NOMO-1 treated with dmso at 0.1 percent for 144 hours (cell line): ENCODE results near the gene RMC1.
A peak's percentile ranks its signal among the peaks of the same experiment; 100 is the strongest.

ENCODE experiments used
- DNase-seq: peaks from one replicate; lab custom pipeline; 2025; ENCODE audit not compliant: unreplicated experiment; lab: John Stamatoyannopoulos, UW

Gene RMC1

GRCh38 chr18:23529604-23530003 is 26.3 kb downstream of the RMC1 start:
- no peak for DNase-seq

GRCh38 chr18:23530195-23530594 is 26.9 kb downstream of the RMC1 start:
- DNase-seq: peak; percentile 39

DNA sequence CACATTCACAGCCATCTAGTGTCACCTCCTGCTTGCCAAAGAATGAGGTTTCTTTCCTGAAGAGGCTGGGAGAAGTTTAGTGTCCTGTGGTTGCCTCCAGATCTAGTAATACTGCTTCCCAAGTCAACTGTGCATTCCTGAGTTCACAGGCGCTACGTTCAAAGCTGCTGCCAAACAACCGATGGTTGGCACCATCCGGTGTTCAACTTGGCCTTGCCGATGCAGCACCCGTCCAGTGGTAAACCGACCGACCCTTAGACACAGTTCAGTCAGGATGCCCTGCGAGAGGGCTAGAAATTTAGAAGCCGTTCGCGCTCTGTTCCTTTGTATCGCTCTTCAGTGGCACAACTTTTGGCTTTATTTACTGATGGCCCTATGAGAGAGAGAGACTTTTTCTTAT is 28.6 kb downstream of the RMC1 start:
- no peak for DNase-seq

DNA sequence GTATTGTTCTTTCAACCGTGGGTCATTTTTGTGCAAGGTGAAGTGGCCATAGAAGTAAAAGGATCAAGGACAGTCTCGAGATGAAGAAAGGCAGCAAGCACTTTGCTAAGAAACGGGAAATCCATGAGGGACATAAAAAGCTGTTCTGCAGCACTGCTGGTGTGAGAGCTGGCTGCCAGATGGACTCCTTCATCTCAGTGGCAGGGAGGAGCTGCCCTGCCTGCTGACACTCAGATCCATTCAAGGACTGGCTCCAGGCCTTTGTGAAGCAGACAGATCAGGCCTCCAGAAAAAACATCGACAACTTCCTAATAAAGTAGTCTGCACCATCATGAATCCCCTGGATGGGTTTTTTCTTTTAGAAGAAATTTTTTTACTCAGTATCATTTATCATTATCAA is 29.5 kb downstream of the RMC1 start:
- no peak for DNase-seq

GRCh38 chr18:23534276-23534675 is 31.0 kb downstream of the RMC1 start:
- no peak for DNase-seq

- no peak for DNase-seq
Observed at GRCh38 chr18:23536204-23536603, 32.9 kb downstream of the RMC1 start.

DNA sequence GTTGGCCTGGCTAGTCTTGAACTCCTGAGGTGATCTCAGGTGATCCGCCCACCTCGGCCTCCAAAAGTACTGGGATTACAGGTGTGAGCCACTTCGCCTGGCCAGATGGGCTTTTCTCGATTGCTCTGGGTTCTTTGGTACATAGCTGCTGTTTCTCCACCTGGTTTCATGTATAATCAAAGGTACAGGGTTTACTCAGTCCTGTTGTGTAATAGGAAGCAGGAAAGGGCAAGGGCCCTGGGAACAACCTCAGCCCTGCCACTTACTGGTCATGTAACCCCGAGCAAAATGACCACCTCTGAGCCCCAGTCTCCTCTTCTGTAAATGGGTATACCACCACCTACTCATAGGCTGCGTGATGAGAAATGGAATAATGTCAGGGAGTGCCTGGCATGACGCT is 34.0 kb downstream of the RMC1 start:
- no peak for DNase-seq

DNA sequence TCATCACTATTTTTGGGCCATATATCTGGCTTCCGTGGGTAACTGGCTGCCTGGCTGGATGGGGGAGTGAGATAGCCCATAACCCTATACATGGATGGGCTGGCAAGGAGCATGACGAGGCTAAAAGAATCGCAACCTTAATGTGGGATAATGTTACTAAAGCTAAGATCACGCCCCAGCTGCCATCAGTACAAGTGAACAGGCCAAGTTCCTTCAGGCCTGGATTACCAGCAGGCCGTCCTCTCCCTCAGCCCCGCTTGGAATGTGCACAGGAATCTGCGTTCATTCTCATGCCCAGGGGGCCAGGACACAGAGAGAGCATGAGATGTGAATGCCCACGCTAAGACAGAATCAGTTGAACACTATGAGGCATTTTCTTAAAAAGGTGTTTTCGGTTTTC is 34.7 kb downstream of the RMC1 start:
- no peak for DNase-seq

GRCh38 chr18:23538870-23539269 is 35.6 kb downstream of the RMC1 start:
- no peak for DNase-seq

DNA sequence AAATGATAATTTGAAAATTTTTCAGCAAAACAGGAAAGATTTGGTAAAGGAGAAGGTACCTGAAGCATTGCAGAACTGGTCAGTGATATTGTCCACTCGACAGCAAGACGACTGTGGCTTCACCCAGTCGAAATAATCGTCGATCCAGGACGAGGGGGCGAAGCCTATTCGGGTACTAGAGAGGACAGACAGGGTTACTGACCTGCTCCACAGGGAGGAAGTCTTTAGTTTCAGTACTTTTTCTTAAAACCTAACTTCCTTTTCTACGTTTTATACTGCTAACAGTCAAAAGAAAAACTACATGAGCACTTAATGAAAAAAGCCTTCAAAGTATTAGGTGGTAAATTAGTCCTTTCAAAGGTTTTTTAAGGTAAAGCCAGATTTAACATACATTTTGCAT is 36.0 kb downstream of the RMC1 start:
- peak; percentile 51 for DNase-seq

DNA sequence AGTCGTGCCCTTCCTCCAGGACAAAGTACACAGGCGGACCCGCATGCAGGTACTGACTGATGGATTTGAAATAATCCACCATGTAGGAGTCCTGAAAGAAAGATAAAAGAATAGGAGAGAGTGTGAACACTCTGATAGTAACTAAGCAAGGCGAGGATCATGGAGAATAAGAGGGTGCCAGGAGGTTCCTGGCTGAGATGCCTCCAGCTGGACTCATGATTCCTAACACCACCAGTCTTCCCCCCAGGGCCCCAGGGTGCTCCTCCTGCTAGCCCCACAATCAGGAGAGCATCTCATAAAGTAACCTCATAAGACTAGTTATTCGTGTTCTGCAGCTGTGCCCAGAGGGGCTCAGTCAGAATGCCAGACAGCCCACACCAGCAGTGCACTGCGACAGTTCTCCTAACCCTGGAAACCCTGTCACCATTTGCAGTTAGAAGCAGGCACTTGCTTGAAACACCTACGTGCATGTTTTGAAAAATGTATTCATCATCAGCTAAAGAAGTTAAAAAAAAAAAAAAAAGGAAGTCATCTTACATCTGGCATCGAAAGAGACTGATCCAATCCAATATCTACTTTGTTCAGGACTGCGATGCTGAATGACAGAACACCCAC is 36.7 kb downstream of the RMC1 start:
- no peak for DNase-seq

- DNase-seq: peak; percentile 90
Observed at GRCh38 chr18:23540867-23541266, 37.6 kb downstream of the RMC1 start.

DNA sequence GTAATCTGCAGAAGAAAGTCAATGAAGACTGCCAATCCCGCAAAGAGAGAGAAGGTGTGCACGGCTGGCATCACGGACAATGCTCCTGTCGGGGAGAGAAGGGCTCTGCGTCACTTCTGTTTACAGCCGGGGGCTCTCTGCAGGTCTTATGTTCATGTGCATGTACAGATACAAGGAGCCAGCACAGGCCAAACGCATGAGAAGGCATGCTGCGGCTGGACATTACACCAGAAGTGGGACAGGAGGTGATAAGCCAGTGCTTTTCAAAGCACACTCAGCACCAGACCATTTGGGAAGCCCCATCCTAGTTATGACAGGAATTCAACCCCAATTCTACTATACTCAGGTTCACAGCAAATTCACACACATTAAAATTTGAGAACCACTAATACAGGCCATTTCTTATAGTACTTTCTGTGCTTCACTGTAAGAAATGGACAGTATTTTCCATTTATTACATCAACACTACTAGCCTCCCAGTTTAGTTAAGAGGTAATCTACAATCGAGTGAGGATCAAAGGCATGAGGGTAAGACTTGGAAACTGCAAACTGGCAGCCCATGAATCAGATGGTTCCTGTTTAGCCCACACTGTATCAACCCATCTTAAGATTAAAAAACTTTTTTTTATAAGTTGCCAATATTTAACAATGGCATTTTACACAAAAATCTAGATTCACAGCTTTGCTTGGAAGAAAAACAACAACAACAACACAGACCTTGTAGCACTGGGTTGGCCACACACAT is 38.2 kb downstream of the RMC1 start:
- DNase-seq: no peak

DNA sequence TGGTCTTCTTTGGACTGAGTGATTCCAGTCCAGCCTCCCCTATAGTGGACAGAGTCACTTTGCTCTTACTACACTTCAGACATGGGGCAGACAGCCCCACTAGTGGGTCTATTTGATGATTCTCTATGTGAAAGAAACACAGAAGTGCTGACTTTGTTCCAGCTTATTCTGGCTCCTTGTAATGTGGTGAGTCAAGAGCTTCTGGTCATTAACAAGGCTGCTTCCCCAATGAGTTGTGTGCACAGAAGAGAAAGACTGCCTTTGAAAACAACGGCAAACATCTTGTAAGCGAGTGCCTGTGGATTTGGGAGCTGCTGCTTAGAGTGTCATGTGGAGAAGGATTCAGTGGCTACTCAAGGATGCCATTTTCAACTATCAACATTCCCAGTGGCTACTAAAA is 39.1 kb downstream of the RMC1 start:
- no peak for DNase-seq

GRCh38 chr18:23545247-23545789 is 42.0 kb downstream of the RMC1 start:
- DNase-seq: no peak

- no peak for DNase-seq
Observed at GRCh38 chr18:23547306-23547705, 44.0 kb downstream of the RMC1 start.

DNA sequence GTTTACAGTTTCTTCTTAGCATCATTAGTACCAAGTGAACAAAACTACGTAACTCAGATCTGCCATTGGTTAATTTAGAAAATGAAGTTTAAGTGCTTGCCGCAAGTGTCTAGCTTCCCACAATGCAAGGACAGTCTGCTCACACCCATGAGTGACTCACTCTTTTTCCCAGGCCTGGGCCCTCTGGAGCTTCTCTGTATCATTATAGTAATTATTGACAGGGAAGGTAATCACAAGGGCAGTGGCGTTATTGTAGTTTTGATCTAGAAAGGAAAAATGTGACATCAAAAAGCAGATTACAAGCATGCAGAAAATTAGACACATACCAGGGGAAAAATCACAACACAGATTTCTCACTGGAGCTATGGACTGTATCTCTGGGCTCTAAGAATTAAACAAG is 44.5 kb downstream of the RMC1 start:
- DNase-seq: no peak

GRCh38 chr18:23548275-23548674 is 45.0 kb downstream of the RMC1 start:
- DNase-seq: no peak

GRCh38 chr18:23548719-23549118 is 45.4 kb downstream of the RMC1 start:
- no peak for DNase-seq

DNA sequence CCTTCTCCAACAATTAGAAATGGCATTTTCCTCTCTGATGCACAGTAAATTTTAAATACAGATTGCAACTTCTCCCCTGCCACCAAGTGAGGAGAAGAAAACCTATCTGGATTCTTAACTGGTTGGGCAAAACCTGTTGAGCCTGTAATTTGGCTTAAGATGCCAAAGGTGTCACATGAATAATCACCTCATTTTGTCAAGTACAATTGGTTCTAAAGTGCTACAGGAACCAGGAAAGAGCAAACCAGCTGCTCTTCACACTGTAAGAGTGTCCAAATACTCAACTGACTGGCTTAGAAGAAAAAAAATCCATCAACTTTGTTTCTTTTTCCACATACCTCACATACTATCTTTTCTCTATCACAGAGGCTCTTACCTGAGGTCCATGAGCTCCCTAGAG is 47.6 kb downstream of the RMC1 start:
- no peak for DNase-seq

- no peak for DNase-seq
Observed at GRCh38 chr18:23551978-23552377, 48.7 kb downstream of the RMC1 start.

- no peak for DNase-seq
Observed at GRCh38 chr18:23552505-23552904, 49.2 kb downstream of the RMC1 start.

GRCh38 chr18:23553887-23554286 is 50.6 kb downstream of the RMC1 start:
- DNase-seq: no peak
